Measurements from ENCODE around the gene GABRB2. TPM values are rescaled to one million over a fixed set of nuclear protein-coding genes. Genes with fewer than 3 reads are reported as not detected.

Gene GABRB2
- total and polyA plus RNA-seq, 2 experiments from 2014 or later, result not detected

GRCh38 chr5:161342886-161343285 is 203.6 kb downstream of the GABRB2 start:
- Histone ChIP-seq H3K27ac (no peak overlapping the region), H3K4me2 (ENCODE audit: unreplicated experiment) (no peak overlapping the region), H3K9me3 (ENCODE audit: low read depth) (no peaks in the 10 kb centered on the region), H2AFZ (no peak overlapping the region), H3K36me3 (ENCODE audit: low read depth) (no peaks in the 10 kb centered on the region), H3F3A (ENCODE audit: insufficient read depth) (no peaks in the 10 kb centered on the region), H3K4me3 (no peak overlapping the region), H4K20me1 (ENCODE audit: insufficient read depth) (no peaks in the 10 kb centered on the region), H3K79me2 (ENCODE audit: insufficient read depth) (no peaks in the 10 kb centered on the region), H3K9me2 (ENCODE audit: insufficient read depth) (no peaks in the 10 kb centered on the region; the same call in 1 of the 2 replicates), H3K9ac (no peak overlapping the region), H3K4me1 (ENCODE audit: insufficient read depth) (no peaks in the 10 kb centered on the region), H3K27me3 (replicated peaks; ENCODE audit: insufficient read depth) (no peaks in the 10 kb centered on the region)
- no peak for TF ChIP-seq EZH2 (IDR thresholded peaks at IDR 0.05; ENCODE audit: insufficient read depth, poor library complexity, severe bottlenecking)
- TF ChIP-seq EZH2phosphoT487 (IDR thresholded peaks at IDR 0.05; ENCODE audit: insufficient read depth, low read depth), result no peak
- DNase-seq, result no peak
- WGBS, 2 experiments (ENCODE audit: low coverage in 1 of 2, low lambda C conversion rate in 2 of 2, missing lambda C conversion rate in 2 of 2), result 34 to 35% methylated on average over 5 of the region's 5 CpGs
- in situ Hi-C loops (cut with MboI), result no loop called here

- no peak overlapping the region for H2AFZ ChIP-seq
Observed at GRCh38 chr5:161340012-161340411, 206.5 kb downstream of the GABRB2 start.

GRCh38 chr5:161333194-161333880 is 213.2 kb downstream of the GABRB2 start:
- in situ Hi-C loops (cut with MboI), result no loop called here
- Histone ChIP-seq H3K9ac (no peak overlapping the region), H3K79me2 (ENCODE audit: insufficient read depth) (no peaks in the 10 kb centered on the region), H3K4me1 (ENCODE audit: insufficient read depth) (no peaks in the 10 kb centered on the region), H3K4me3 (no peak overlapping the region), H3K36me3 (ENCODE audit: low read depth) (no peaks in the 10 kb centered on the region), H3K27ac (no peak overlapping the region), H3K9me2 (ENCODE audit: insufficient read depth) (no peaks in the 10 kb centered on the region), H4K20me1 (ENCODE audit: insufficient read depth) (no peaks in the 10 kb centered on the region), H3K9me3 (ENCODE audit: low read depth) (no peaks in the 10 kb centered on the region), H2AFZ (no peak overlapping the region), H3K4me2 (ENCODE audit: unreplicated experiment) (no peak overlapping the region), H3F3A (ENCODE audit: insufficient read depth) (no peaks in the 10 kb centered on the region), H3K27me3 (replicated peaks; ENCODE audit: insufficient read depth) (no peaks in the 10 kb centered on the region)
- TF ChIP-seq EZH2phosphoT487 (IDR thresholded peaks at IDR 0.05; ENCODE audit: insufficient read depth, low read depth), result no peak
- TF ChIP-seq EZH2 (IDR thresholded peaks at IDR 0.05; ENCODE audit: insufficient read depth, poor library complexity, severe bottlenecking), result no peak
- no peak for DNase-seq
- WGBS, 2 experiments (ENCODE audit: low coverage in 1 of 2, low lambda C conversion rate in 2 of 2, missing lambda C conversion rate in 2 of 2), result 15 to 21% methylated on average over 3 of the region's 3 CpGs

More at GRCh38 chr5:161340012-161340411, 206.5 kb downstream of the GABRB2 start:
- Histone ChIP-seq H3K9me3 (ENCODE audit: low read depth) (no peaks in the 10 kb centered on the region), H3K36me3 (ENCODE audit: low read depth) (no peaks in the 10 kb centered on the region), H3F3A (ENCODE audit: insufficient read depth) (no peaks in the 10 kb centered on the region), H3K27ac (no peak overlapping the region), H3K27me3 (replicated peaks; ENCODE audit: insufficient read depth) (no peaks in the 10 kb centered on the region), H3K9me2 (ENCODE audit: insufficient read depth) (no peaks in the 10 kb centered on the region; the same call in 1 of the 2 replicates), H3K4me3 (no peak overlapping the region), H3K9ac (no peak overlapping the region), H3K4me2 (ENCODE audit: unreplicated experiment) (no peak overlapping the region), H3K79me2 (ENCODE audit: insufficient read depth) (no peaks in the 10 kb centered on the region), H4K20me1 (ENCODE audit: insufficient read depth) (no peaks in the 10 kb centered on the region), H3K4me1 (ENCODE audit: insufficient read depth) (no peaks in the 10 kb centered on the region)
- WGBS, 2 experiments (ENCODE audit: low coverage in 1 of 2, low lambda C conversion rate in 2 of 2, missing lambda C conversion rate in 2 of 2), result 26 to 27% methylated on average over 3 of the region's 3 CpGs
- DNase-seq, result no peak
- TF ChIP-seq EZH2 (IDR thresholded peaks at IDR 0.05; ENCODE audit: insufficient read depth, poor library complexity, severe bottlenecking), result no peak
- no peak for TF ChIP-seq EZH2phosphoT487 (IDR thresholded peaks at IDR 0.05; ENCODE audit: insufficient read depth, low read depth)
- in situ Hi-C loops (cut with MboI), result no loop called here

GRCh38 chr5:161332343-161332742 is 214.2 kb downstream of the GABRB2 start:
- Histone ChIP-seq H3K27me3 (replicated peaks; ENCODE audit: insufficient read depth) (no peaks in the 10 kb centered on the region), H3K9ac (no peak overlapping the region), H3K4me1 (ENCODE audit: insufficient read depth) (no peaks in the 10 kb centered on the region), H3K4me3 (no peak overlapping the region), H2AFZ (no peak overlapping the region), H3K9me2 (ENCODE audit: insufficient read depth) (no peaks in the 10 kb centered on the region), H3K9me3 (ENCODE audit: low read depth) (no peaks in the 10 kb centered on the region), H3F3A (ENCODE audit: insufficient read depth) (no peaks in the 10 kb centered on the region), H3K79me2 (ENCODE audit: insufficient read depth) (no peaks in the 10 kb centered on the region), H4K20me1 (ENCODE audit: insufficient read depth) (no peaks in the 10 kb centered on the region), H3K27ac (no peak overlapping the region), H3K4me2 (ENCODE audit: unreplicated experiment) (no peak overlapping the region), H3K36me3 (ENCODE audit: low read depth) (no peaks in the 10 kb centered on the region)
- no peak for DNase-seq
- WGBS, 2 experiments (ENCODE audit: low coverage in 1 of 2, low lambda C conversion rate in 2 of 2, missing lambda C conversion rate in 2 of 2), result 29% methylated on average over 3 of the region's 3 CpGs
- in situ Hi-C loops (cut with MboI), result no loop called here
- no peak for TF ChIP-seq EZH2phosphoT487 (IDR thresholded peaks at IDR 0.05; ENCODE audit: insufficient read depth, low read depth)
- no peak for TF ChIP-seq EZH2 (IDR thresholded peaks at IDR 0.05; ENCODE audit: insufficient read depth, poor library complexity, severe bottlenecking)
